HEK293 (cell line): ENCODE results near the gene APLP1.

Experiments used
- BCL11A ChIP-seq: fragments of 450-650 bp; formaldehyde crosslinking; IDR thresholded peaks from 2 replicates; pipeline ENCODE4 v1.5.1; 2016; ENCODE audit warnings: low read depth, missing biosample characterization, missing genetic modification characterization
- ELK4 ChIP-seq: IDR thresholded peaks from 2 replicates; pipeline ENCODE4 v1.6.1; 2011; ENCODE audit warnings: mild to moderate bottlenecking, low read depth, low read length, borderline replicate concordance
- HOXC10 ChIP-seq: sonication (generic); formaldehyde crosslinking; IDR thresholded peaks from 2 replicates; pipeline ENCODE4 v1.8.1; 2023; ENCODE audit warnings: mild to moderate bottlenecking, missing genetic modification reagents
- KLF1 ChIP-seq: fragments of 450-650 bp; formaldehyde crosslinking; IDR thresholded peaks from 2 replicates; pipeline ENCODE4 v1.5.1; 2016; ENCODE audit warnings: missing biosample characterization, missing genetic modification characterization
- MZF1 ChIP-seq: fragments of 450-650 bp; formaldehyde crosslinking; IDR thresholded peaks from 2 replicates; pipeline ENCODE4 v1.5.1; 2017; ENCODE audit warnings: missing biosample characterization, missing genetic modification characterization, borderline replicate concordance
- TRIM28 ChIP-seq: IDR thresholded peaks from 2 replicates; pipeline ENCODE4 v1.6.1; 2011; ENCODE audit warnings: low read length, control low read depth, borderline replicate concordance
- ZBTB6 ChIP-seq: fragments of 450-650 bp; formaldehyde crosslinking; IDR thresholded peaks from 2 replicates; pipeline ENCODE4 v1.5.1; 2017; ENCODE audit warnings: missing biosample characterization, missing genetic modification characterization
- ZNF157 ChIP-seq: fragments of 450-650 bp; formaldehyde crosslinking; IDR thresholded peaks from 2 replicates; pipeline ENCODE4 v1.5.1; 2016; ENCODE audit warnings: missing biosample characterization, missing genetic modification characterization
- ZNF16 ChIP-seq: fragments of 450-650 bp; formaldehyde crosslinking; IDR thresholded peaks from 2 replicates; pipeline ENCODE4 v1.5.1; 2016; ENCODE audit warnings: low read depth, missing biosample characterization, missing genetic modification characterization
- ZNF169 ChIP-seq: fragments of 450-650 bp; formaldehyde crosslinking; IDR thresholded peaks from 2 replicates; pipeline ENCODE4 v1.5.1; 2016; ENCODE audit warnings: missing biosample characterization, missing genetic modification characterization
- ZNF184 ChIP-seq: fragments of 450-650 bp; IDR thresholded peaks from 2 replicates; pipeline ENCODE4 v1.5.1; 2018; ENCODE audit warnings: missing biosample characterization, mild to moderate bottlenecking, missing genetic modification characterization
- ZNF214 ChIP-seq: fragments of 450-650 bp; formaldehyde crosslinking; IDR thresholded peaks from 2 replicates; pipeline ENCODE4 v1.5.1; 2017; ENCODE audit warnings: missing biosample characterization, mild to moderate bottlenecking, missing genetic modification characterization, borderline replicate concordance
- ZNF221 ChIP-seq: fragments of 450-650 bp; formaldehyde crosslinking; IDR thresholded peaks from 2 replicates; pipeline ENCODE4 v1.5.1; 2017; ENCODE audit warnings: missing biosample characterization, missing genetic modification characterization, borderline replicate concordance
- ZNF280D ChIP-seq: fragments of 450-650 bp; formaldehyde crosslinking; IDR thresholded peaks from 2 replicates; pipeline ENCODE4 v1.5.1; 2016; ENCODE audit warnings: missing biosample characterization, missing genetic modification characterization
- ZNF292 ChIP-seq: fragments of 450-650 bp; formaldehyde crosslinking; IDR thresholded peaks from 2 replicates; pipeline ENCODE4 v1.5.1; 2016; ENCODE audit warnings: low read depth, missing biosample characterization, missing genetic modification characterization, borderline replicate concordance
- ZNF398 ChIP-seq: fragments of 450-650 bp; formaldehyde crosslinking; IDR thresholded peaks from 2 replicates; pipeline ENCODE4 v1.5.1; 2017; ENCODE audit warnings: missing biosample characterization, missing genetic modification characterization
- ZNF513 ChIP-seq: fragments of 450-650 bp; IDR thresholded peaks from 2 replicates; pipeline ENCODE4 v1.5.1; 2018; ENCODE audit warnings: missing biosample characterization, missing genetic modification characterization
- ZNF514 ChIP-seq: fragments of 450-650 bp; formaldehyde crosslinking; IDR thresholded peaks from 2 replicates; pipeline ENCODE4 v1.5.1; 2016; ENCODE audit warnings: missing biosample characterization, missing genetic modification characterization
- ZNF530 ChIP-seq: fragments of 450-650 bp; formaldehyde crosslinking; IDR thresholded peaks from 2 replicates; pipeline ENCODE4 v1.5.1; 2016; ENCODE audit warnings: low read depth, missing biosample characterization, missing genetic modification characterization
- ZNF561 ChIP-seq: fragments of 450-650 bp; IDR thresholded peaks from 2 replicates; pipeline ENCODE4 v1.5.1; 2018; ENCODE audit warnings: missing biosample characterization, missing genetic modification characterization, borderline replicate concordance
- ZNF571 ChIP-seq: fragments of 450-650 bp; formaldehyde crosslinking; IDR thresholded peaks from 2 replicates; pipeline ENCODE4 v1.5.0; 2017; ENCODE audit warnings: missing biosample characterization, missing genetic modification characterization
- ZNF580 ChIP-seq: fragments of 450-650 bp; formaldehyde crosslinking; IDR thresholded peaks from 2 replicates; pipeline ENCODE4 v1.5.1; 2016; ENCODE audit warnings: missing biosample characterization, missing genetic modification characterization
- ZNF626 ChIP-seq: fragments of 450-650 bp; sonication (Bioruptor Pico); formaldehyde crosslinking; IDR thresholded peaks from 2 replicates; pipeline ENCODE4 v1.5.1; 2018; ENCODE audit warnings: missing biosample characterization, missing genetic modification characterization, inconsistent platforms
- ZNF639 ChIP-seq: fragments of 450-650 bp; formaldehyde crosslinking; IDR thresholded peaks from 2 replicates; pipeline ENCODE4 v1.5.1; 2016; ENCODE audit warnings: missing biosample characterization, missing genetic modification characterization
- ZNF664 ChIP-seq: fragments of 450-650 bp; formaldehyde crosslinking; IDR thresholded peaks from 2 replicates; pipeline ENCODE4 v1.5.1; 2016; ENCODE audit warnings: missing biosample characterization, missing genetic modification characterization
- ZNF707 ChIP-seq: fragments of 450-650 bp; formaldehyde crosslinking; IDR thresholded peaks from 2 replicates; pipeline ENCODE4 v1.5.1; 2016; ENCODE audit warnings: missing biosample characterization, missing genetic modification characterization
- ZNF830 ChIP-seq: fragments of 450-650 bp; IDR thresholded peaks from 2 replicates; pipeline ENCODE4 v1.5.0; 2018; ENCODE audit warnings: missing biosample characterization, missing genetic modification characterization, low read depth, mild to moderate bottlenecking, moderate library complexity
- ZNF837 ChIP-seq: fragments of 450-650 bp; formaldehyde crosslinking; IDR thresholded peaks from 2 replicates; pipeline ENCODE4 v1.5.1; 2016; ENCODE audit warnings: missing biosample characterization, missing genetic modification characterization

The APLP1 gene

GRCh38 chr19:35869327-35870123, 1.2 kb downstream of the APLP1 start (continued):
- TF ChIP-seq ZNF214 (tag by site-specific recombination) (no peak), ZNF514 (no peak), ZNF169 (tag by site-specific recombination) (no peak), ZNF639 (tag by site-specific recombination) (peak; percentile 70; the same call in 1 of the 2 replicates), ZNF221 (no peak), KLF1 (tag by site-specific recombination) (peak; percentile 95), HOXC10 (CRISPR knock-in tag) (no peak), ZNF707 (tag by site-specific recombination) (no peak), BCL11A (tag by site-specific recombination) (0 out of 2 replicates have a peak, but pooled peaks have one; percentile 29), ZNF837 (tag by site-specific recombination) (no peak; the same call in 1 of the 2 replicates), ZNF664 (no peak), ZNF398 (no peak), TRIM28 (no peak), ZNF830 (tag by site-specific recombination) (no peak), ZNF580 (tag by site-specific recombination) (no peak), ZNF157 (tag by site-specific recombination) (no peak), MZF1 (tag by site-specific recombination) (no peak), ZNF571 (tag by site-specific recombination) (no peak), ZNF16 (tag by site-specific recombination) (no peak), ZNF184 (tag by site-specific recombination) (no peak), ELK4 (no peak), ZBTB6 (tag by site-specific recombination) (peak; percentile 69; the same call in 1 of the 2 replicates), ZNF280D (tag by site-specific recombination) (no peak), ZNF561 (tag by site-specific recombination) (no peak; the same call in 1 of the 2 replicates), ZNF513 (tag by site-specific recombination) (no peak), ZNF530 (tag by site-specific recombination) (no peak), ZNF292 (no peak), ZNF626 (tag by site-specific recombination) (no peak)
